Thyroid gland (tissue), 4 donors: Measurements from ENCODE around the gene USP49.

Experiments
- CTCF ChIP-seq, 6 experiments: fragments of 200-600 bp in 3 of 6; fragments of 450-650 bp in 3 of 6; sonication (generic) in 3 of 6; IDR thresholded peaks; one replicate each; pipeline ENCODE4 v1.5.1; 2016 to 2019; ENCODE audit warnings: antibody characterized with exemption in 6 of 6, mild to moderate bottlenecking in 2 of 6, inconsistent platforms in 1 of 6, moderate library complexity in 1 of 6
- POLR2A ChIP-seq, 2 donors: fragments of 450-650 bp; IDR thresholded peaks; one replicate each; pipeline ENCODE4 v1.6.1; 2017; ENCODE audit warnings: antibody characterized with exemption in 2 of 2, mild to moderate bottlenecking in 2 of 2, moderate library complexity in 1 of 2

DNA sequence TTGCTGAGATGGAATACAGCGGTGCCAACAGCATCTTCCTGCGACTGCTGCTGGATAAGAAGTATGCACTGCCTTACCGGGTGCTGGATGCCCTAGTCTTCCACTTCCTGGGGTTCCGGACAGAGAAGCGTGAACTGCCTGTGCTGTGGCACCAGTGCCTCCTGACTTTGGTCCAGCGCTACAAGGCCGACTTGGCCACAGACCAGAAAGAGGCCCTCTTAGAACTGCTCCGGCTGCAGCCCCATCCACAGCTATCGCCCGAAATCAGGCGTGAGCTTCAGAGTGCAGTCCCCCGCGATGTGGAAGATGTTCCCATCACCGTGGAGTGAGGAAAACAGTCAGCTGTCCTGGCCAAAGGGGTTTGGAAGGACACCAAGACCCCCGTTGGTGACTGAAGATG, 37.2 kb upstream of the USP49 start:
- TF ChIP-seq POLR2A (IDR thresholded peaks at IDR 0.05): peak in 1 of 2 donors; percentile 3
- TF ChIP-seq CTCF (IDR thresholded peaks at IDR 0.05): no peak
